CD4-positive, alpha-beta T cell treated with Interleukin-15 for 1 hour (primary cell): ENCODE data around the gene H2BK1.
A peak's percentile ranks its signal among the peaks of the same experiment; 100 is the strongest.

ENCODE experiments used
- DNase-seq: peaks from one replicate; pipeline ENCODE4 v3.0.0-alpha.2; 2020

Gene H2BK1

GRCh38 chr7:151175047-151175792 is 35.1 kb downstream of the H2BK1 start:
- DNase-seq, result no peak

DNA sequence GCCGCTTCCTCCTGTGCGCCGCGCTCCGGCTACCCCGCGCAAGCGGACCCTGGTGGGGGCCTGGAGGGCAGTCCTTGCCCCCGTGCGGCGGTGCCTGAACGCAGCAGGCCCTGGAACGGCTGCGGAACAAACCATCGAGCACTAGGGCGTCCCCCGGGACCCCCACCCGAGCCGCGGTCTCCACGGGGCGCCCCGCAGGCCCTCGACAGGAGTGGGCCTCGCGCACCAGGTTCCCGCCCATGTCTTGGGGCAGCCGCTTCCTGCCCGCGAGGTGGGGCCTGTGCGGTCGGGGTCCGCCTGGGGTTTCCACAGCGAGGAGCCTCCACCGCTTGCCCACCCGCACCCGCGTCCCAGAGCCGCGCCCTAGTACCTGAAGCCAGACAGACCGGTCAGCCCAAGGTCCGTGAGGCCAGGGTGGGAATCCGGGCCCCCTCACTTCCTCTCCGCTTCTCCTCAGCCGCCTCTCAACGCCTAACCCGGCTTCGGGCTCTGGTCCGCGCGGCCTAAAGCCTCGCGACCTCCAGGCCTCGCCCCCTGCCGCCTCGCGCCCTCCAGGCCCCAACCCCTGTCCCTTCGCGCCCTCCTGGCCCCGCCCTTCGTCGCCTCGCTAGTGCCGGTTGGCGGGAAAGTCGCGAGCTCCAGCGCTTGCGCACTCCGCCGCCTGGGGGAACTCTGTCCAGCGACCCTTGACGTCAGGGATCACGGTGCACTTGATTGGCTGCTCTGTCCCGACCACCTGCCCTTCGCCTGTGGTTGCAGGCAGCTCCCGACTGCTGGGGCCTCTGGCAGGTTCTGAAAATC is 35.8 kb downstream of the H2BK1 start:
- DNase-seq, result peak; percentile 56

- no peak for DNase-seq
These were observed 36.7 kb downstream of the H2BK1 start for GRCh38 chr7:151173386-151174245.

DNA sequence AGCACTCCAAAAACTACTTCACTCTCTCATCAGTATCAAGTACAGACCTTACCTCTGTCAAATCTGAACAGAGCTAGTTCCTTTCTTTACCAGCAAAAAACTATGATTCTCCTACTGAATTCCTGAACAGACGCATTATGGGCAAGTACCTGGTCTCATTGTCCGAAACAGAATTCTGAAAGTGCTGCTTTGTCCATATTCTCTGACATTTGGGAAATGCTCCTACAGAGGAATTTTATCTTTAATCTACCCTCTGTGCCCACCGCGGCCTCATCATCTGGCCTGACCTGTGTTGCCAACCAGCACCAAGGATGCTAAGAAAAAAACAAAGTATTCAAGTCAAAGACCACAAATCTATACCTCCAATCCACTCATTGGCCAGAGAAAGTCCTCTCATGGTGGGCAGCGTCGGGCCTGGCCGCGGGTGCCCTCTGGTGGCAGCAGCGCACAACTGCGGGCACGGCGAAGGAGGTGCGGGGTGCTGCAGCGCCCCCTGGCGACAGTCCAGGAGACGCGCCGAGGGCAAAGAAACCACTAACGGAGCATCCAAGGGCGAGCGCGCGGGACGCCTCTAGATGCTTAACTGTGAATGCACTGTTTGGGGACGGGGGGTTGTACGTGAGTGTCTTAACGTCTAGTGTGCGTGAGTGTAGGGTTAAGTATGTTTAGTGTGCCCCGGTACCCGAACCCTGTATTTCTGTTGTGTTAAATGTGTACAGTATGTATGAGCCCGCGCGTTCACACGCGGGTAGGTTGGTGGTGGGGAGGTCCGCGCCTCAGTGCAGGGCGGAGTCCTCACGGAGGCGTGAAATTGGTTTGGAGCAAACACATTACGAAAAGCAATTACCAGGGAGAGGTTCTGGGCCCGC is 37.8 kb downstream of the H2BK1 start:
- DNase-seq, result peak; percentile 76

DNA sequence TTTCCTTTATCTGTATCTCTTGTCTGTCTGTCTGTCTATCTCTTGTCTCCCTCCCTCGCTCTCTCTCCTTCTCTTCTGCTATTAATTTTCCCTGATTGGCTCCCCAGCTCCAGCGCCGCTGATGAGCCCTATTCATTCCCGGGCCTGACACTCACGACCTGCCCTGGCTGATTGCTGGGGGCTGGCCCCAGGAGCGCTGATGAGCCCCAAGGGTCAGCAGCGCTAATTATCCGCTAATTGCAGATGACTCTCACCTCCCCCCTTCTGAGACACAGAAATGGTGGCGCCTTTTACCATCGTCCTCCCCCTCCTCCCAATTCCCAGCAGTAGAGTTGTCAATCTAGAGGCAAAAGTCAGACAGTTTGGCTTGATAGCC is 41.5 kb downstream of the H2BK1 start:
- no peak for DNase-seq

GRCh38 chr7:151168003-151168786 is 42.1 kb downstream of the H2BK1 start:
- peak; percentile 44 for DNase-seq

GRCh38 chr7:151167197-151167961 is 42.9 kb downstream of the H2BK1 start, which contains the start of gene GBX1:
Gene GBX1, minus strand, starts transcription at chr7:151167694. Its CDS starts 146 bp downstream, at chr7:151167548.
- DNase-seq, result no peak

- no peak for DNase-seq
These were observed 43.6 kb downstream of the H2BK1 start for GRCh38 chr7:151166629-151167196.

GRCh38 chr7:151161757-151162156 is 48.5 kb downstream of the H2BK1 start:
- no peak for DNase-seq
